K562 (cell line): Measurements from ENCODE around the gene NUDT14. TPM values are rescaled to one million over a fixed set of nuclear protein-coding genes. Genes with fewer than 3 reads are reported as not detected.

Experiments
- CBX2 ChIP-seq: fragments of 200-600 bp; sonication (generic); IDR thresholded peaks from one replicate; pipeline ENCODE4 v1.6.1; 2012; ENCODE audit warnings: mild to moderate bottlenecking, low read length, inconsistent platforms; ENCODE audit not compliant: insufficient read depth, poor library complexity, severe bottlenecking
- DEAF1 ChIP-seq: fragments of 450-650 bp; formaldehyde crosslinking; IDR thresholded peaks from 2 replicates; pipeline ENCODE4 v1.4.0; 2020; ENCODE audit warnings: mild to moderate bottlenecking, moderate library complexity
- ELK3 ChIP-seq: fragments of 450-650 bp; formaldehyde crosslinking; IDR thresholded peaks from 2 replicates; pipeline ENCODE4 v1.4.0; 2020; ENCODE audit warnings: mild to moderate bottlenecking
- FOXA3 ChIP-seq, 2 experiments: fragments of 450-650 bp in 1 of 2; sonication (generic) in 1 of 2; formaldehyde crosslinking; IDR thresholded peaks in 1 of 2; conservative IDR thresholded peaks in 1 of 2; 2 replicates each; pipeline versions ENCODE4 v1.4.0 to v1.8.0; 2020 to 2022; ENCODE audit warnings: mild to moderate bottlenecking in 2 of 2, missing genetic modification reagents in 1 of 2
- NFYB ChIP-seq: IDR thresholded peaks from 2 replicates; pipeline ENCODE4 v1.6.1; 2011; ENCODE audit warnings: mild to moderate bottlenecking, moderate library complexity; ENCODE audit not compliant: insufficient read length; ENCODE audit errors: extremely low read depth
- NR0B1 ChIP-seq: fragments of 450-650 bp; IDR thresholded peaks from one replicate; pipeline ENCODE4 v1.6.1; 2018; ENCODE audit warnings: mild to moderate bottlenecking, moderate library complexity; ENCODE audit not compliant: partially characterized antibody
- NR2C1 ChIP-seq, 2 experiments: fragments of 450-650 bp; IDR thresholded peaks; 2 replicates each; pipeline ENCODE4 v1.6.1; 2017; ENCODE audit warnings: mild to moderate bottlenecking in 2 of 2, antibody characterized with exemption in 1 of 2, inconsistent platforms in 1 of 2, missing compliant biosample characterization in 1 of 2, missing genetic modification characterization in 1 of 2
- PCBP2 ChIP-seq: fragments of 200-400 bp; formaldehyde crosslinking; IDR thresholded peaks from 2 replicates; pipeline ENCODE4 v1.6.1; 2018; ENCODE audit warnings: low read length, low read depth, mild to moderate bottlenecking, moderate library complexity; ENCODE audit not compliant: poor library complexity, severe bottlenecking
- RAD21 ChIP-seq, 2 experiments: fragments of 250-450 bp in 1 of 2; fragments of 450-650 bp in 1 of 2; sonication (Bioruptor Pico) in 1 of 2; formaldehyde crosslinking in 1 of 2; IDR thresholded peaks in 1 of 2; conservative IDR thresholded peaks in 1 of 2; 2 replicates each; pipeline versions ENCODE4 v1.4.0 to v1.8.0; 2020 to 2022; ENCODE audit warnings: mild to moderate bottlenecking in 2 of 2, moderate library complexity in 1 of 2
- RCOR1 ChIP-seq, 2 experiments: IDR thresholded peaks; 2 replicates each; pipeline ENCODE4 v1.6.1; 2012; ENCODE audit warnings: low read depth in 2 of 2, low read length in 2 of 2, borderline replicate concordance in 1 of 2, improper control_type of control experiment in 1 of 2
- SIN3B ChIP-seq: fragments of 450-650 bp; IDR thresholded peaks from 2 replicates; pipeline ENCODE4 v1.6.1; 2017; ENCODE audit warnings: low read depth, mild to moderate bottlenecking, moderate library complexity
- SMAD4 ChIP-seq: fragments of 250-450 bp; sonication (Bioruptor Pico); conservative IDR thresholded peaks from 2 replicates; pipeline ENCODE4 v1.8.0; 2021; ENCODE audit warnings: inconsistent platforms, mild to moderate bottlenecking, moderate library complexity
- SMC3 ChIP-seq: conservative IDR thresholded peaks from 2 replicates; pipeline ENCODE4 v1.6.1; 2011; ENCODE audit warnings: low read depth, low read length, improper control_type of control experiment; ENCODE audit not compliant: insufficient read depth
- SOX6 ChIP-seq: fragments of 450-650 bp; IDR thresholded peaks from 2 replicates; pipeline ENCODE4 v1.6.1; 2014; ENCODE audit warnings: mild to moderate bottlenecking
- SP1 ChIP-seq: sonication (generic); formaldehyde crosslinking; IDR thresholded peaks from 2 replicates; pipeline ENCODE4 v1.8.1; 2022; ENCODE audit warnings: mild to moderate bottlenecking, missing genetic modification reagents
- STAT5B ChIP-seq: fragments of 250-450 bp; sonication (Bioruptor Pico); IDR thresholded peaks from 2 replicates; pipeline ENCODE4 v1.8.0; 2021; ENCODE audit warnings: mild to moderate bottlenecking, inconsistent platforms
- TCF7L2 ChIP-seq: fragments of 150-350 bp; IDR thresholded peaks from 2 replicates; pipeline ENCODE4 v1.6.1; 2016; ENCODE audit warnings: low read depth, mild to moderate bottlenecking, low read length, moderate library complexity
- ZNF41 ChIP-seq: fragments of 250-450 bp; sonication (Bioruptor Pico); conservative IDR thresholded peaks from 2 replicates; pipeline ENCODE4 v1.4.0; 2020; ENCODE audit warnings: mild to moderate bottlenecking
- ZNF639 ChIP-seq, 2 experiments: fragments of 200-800 bp in 1 of 2; sonication (Bioruptor generic) in 1 of 2; sonication (generic) in 1 of 2; formaldehyde crosslinking in 1 of 2; IDR thresholded peaks in 1 of 2; conservative IDR thresholded peaks in 1 of 2; 2 replicates each; pipeline versions ENCODE4 v1.5.0 to v1.6.1; 2016 to 2020; ENCODE audit warnings: missing compliant biosample characterization in 1 of 2, missing genetic modification characterization in 1 of 2, missing genetic modification reagents in 1 of 2
- polyA plus RNA-seq, 8 experiments: library from polyadenylated mRNA; depleted of rRNA in 4 of 8; stranded (reverse) in 5 of 8; unstranded in 3 of 8; fragments of >200 nt; fragmentation: Nextera tagmentation in 2 of 8; fragmentation: Illumina TruSeq in 1 of 8; extraction: Ambion mirVana in 2 of 8; extraction: Trizol in 1 of 8; gene quantifications; 2 replicates each; pipeline versions ENCODE4 v1.2.1 to v1.2.3, GENCODE V29; 2011 to 2014; ENCODE audit warnings: inconsistent platforms in 1 of 8, missing spikeins in 1 of 8
- total RNA-seq, 7 experiments: library from RNA; depleted of rRNA in 6 of 7; stranded (reverse); fragments of >200 nt in 6 of 7; fragmentation: Illumina TruSeq in 2 of 7; extraction: Trizol in 2 of 7; gene quantifications; 2 replicates each; pipeline versions ENCODE4 v1.2.1 to v1.2.3, GENCODE V29; 2011 to 2021; ENCODE audit warnings: low replicate concordance in 1 of 7
- TF ChIP-seq, protein P1 (sequence below): fragments of 250-450 bp; sonication (Bioruptor Pico); IDR thresholded peaks from 2 replicates; pipeline ENCODE4 v1.4.0; 2020; ENCODE audit warnings: mild to moderate bottlenecking, moderate library complexity

The NUDT14 gene
- total and polyA plus RNA-seq, 9 of the 15 experiments (the other 6 are each of a cell fraction or from before 2014, with no cell fraction given): 0.14 to 16.3 (median 8.2) TPM

GRCh38 chr14:105203057-105203531 is 22.0 kb upstream of the NUDT14 start (continued):
- no peak for TF ChIP-seq TCF7L2
- TF ChIP-seq ZNF41 (CRISPR knock-in tag): no peak
- no peak for TF ChIP-seq NR0B1
- no peak for TF ChIP-seq SMAD4 (CRISPR knock-in tag)
- TF ChIP-seq SIN3B: no peak
- no peak for TF ChIP-seq SP1
- TF ChIP-seq, protein P1, sequence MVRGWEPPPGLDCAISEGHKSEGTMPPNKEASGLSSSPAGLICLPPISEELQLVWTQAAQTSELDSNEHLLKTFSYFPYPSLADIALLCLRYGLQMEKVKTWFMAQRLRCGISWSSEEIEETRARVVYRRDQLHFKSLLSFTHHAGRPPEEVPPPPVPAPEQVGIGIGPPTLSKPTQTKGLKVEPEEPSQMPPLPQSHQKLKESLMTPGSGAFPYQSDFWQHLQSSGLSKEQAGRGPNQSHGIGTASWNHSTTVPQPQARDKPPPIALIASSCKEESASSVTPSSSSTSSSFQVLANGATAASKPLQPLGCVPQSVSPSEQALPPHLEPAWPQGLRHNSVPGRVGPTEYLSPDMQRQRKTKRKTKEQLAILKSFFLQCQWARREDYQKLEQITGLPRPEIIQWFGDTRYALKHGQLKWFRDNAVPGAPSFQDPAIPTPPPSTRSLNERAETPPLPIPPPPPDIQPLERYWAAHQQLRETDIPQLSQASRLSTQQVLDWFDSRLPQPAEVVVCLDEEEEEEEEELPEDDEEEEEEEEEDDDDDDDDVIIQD (CRISPR knock-in tag): no peak
- TF ChIP-seq ZNF639 (CRISPR knock-in tag; conservative IDR thresholded peaks at IDR 0.05 in 1 of 2, IDR thresholded peaks at IDR 0.05 in 1 of 2): no peak
- TF ChIP-seq DEAF1 (CRISPR knock-in tag): peak; percentile 32; the same call in 1 of the 2 replicates
- peak; percentile 39 to 63 for TF ChIP-seq RAD21 (CRISPR knock-in tag; conservative IDR thresholded peaks at IDR 0.05 in 1 of 2, IDR thresholded peaks at IDR 0.05 in 1 of 2)
- TF ChIP-seq FOXA3 (CRISPR knock-in tag; conservative IDR thresholded peaks at IDR 0.05 in 1 of 2, IDR thresholded peaks at IDR 0.05 in 1 of 2): no peak
- TF ChIP-seq NR2C1 (IDR thresholded peaks at IDR 0.05): no peak
- TF ChIP-seq NR2C1 (tag; IDR thresholded peaks at IDR 0.05): no peak
- no peak for TF ChIP-seq SOX6
- no peak for TF ChIP-seq PCBP2
- TF ChIP-seq NFYB: no peak
- TF ChIP-seq STAT5B (CRISPR knock-in tag): no peak
- TF ChIP-seq CBX2: no peak
- TF ChIP-seq SMC3: peak; percentile 70
- no peak for TF ChIP-seq ELK3 (CRISPR knock-in tag)
- no peak for TF ChIP-seq RCOR1 (IDR thresholded peaks at IDR 0.05; ENCODE audit: borderline replicate concordance in 1 of 2, low read depth in 2 of 2, low read length in 2 of 2)
